DMS 273 (cell line): ENCODE results near the gene SEMA3G.

Experiments
- DNase-seq: peaks from one replicate; lab custom pipeline; 2025; ENCODE audit not compliant: unreplicated experiment; lab: John Stamatoyannopoulos, UW

Gene SEMA3G

DNA sequence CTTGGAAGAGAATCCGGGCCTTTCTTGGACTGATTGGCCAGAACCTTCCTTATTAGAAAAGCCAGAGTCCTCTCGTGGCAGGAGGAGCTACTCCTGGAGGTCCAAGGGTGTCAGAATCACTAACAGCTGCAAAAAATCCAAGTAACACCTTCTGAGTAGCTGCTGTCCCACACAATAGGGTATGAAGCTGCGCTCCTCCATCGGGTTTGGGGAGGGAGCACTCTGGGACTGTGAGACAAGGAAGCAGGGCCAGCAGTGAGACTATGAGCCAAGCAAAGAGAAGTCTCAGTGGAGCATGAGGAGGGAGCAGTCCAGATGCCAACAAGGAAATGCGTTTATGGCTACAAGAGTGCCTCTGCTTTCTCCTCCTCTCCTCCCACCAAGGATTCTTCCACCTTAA, 21.7 kb downstream of the SEMA3G start:
- DNase-seq, result no peak

DNA sequence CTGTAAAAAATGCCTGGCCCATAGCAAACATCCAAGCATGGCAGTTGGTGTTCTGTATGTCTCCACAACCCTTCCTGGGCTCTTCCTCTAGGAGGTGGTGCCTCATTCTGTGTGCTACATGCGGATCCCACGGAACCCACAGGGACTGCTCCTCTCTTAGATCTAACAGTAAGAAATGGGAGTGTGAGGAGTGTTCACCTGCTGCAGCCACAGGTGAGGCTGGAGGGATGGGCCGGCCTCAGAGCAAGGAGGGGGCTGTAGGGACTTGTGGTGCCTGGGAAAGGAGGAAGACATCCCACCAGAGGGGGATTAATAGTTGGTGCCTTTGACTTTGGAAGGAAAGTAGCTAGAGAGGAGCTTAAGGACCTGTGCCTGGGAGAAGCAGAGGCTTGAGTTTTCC, 22.2 kb downstream of the SEMA3G start:
- DNase-seq, result no peak

GRCh38 chr3:52420388-52420787, 24.5 kb downstream of the SEMA3G start:
- no peak for DNase-seq

DNA sequence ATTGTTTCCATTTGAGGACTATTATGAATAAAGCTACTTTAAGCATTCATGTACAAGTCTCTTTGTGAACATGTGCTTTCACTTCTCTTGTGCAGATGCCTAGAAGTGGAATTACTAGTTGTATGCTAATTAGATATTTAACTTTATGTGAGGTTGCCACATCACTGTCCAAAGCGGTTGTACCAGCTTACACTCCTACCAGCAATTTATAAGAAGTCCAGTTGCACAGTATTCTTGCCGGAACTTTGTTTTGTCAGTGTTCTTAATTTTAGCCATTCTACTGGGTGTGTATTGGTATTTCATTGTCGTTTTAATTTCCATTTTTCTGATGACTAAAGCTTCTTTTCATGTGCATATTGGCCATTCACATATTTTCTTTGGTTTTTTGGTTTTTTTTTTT, 29.1 kb downstream of the SEMA3G start:
- no peak for DNase-seq

GRCh38 chr3:52408466-52408865, 36.4 kb downstream of the SEMA3G start:
- no peak for DNase-seq

GRCh38 chr3:52407779-52408178, 37.1 kb downstream of the SEMA3G start:
- no peak for DNase-seq

DNA sequence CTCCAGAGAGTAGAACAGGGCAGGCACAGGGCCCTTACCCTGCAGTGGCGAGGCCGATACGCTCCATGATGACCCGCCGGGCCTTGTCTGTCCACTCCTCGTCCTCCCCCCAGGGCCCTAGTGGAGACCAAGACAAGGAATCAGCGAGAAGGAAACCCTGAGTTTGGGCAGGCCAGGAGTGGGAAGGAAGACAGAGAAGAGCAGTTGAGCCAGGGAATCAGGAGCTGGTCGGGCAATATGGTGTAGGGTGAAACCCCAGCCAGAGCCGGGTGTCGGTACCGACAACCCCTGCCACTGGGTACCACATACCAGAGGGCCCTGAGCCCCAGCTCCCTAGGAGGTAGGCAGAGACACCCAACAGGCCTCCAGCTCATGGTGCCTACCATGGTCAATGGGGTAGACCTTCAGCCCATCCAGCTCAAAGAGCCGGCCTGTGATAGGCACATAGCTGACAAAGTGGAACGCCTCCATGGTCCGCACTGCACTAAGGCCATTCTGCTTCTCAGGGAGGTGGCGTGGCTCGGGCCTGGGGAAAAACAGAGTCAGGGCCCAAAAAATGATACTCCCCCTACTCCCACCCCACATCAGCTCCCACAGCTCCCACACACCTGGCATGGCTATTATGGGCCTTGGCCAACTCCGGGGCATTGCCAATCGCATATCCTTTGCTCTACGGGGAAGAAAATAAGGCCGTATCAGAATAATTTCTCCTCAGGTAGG, 38.0 kb downstream of the SEMA3G start:
- no peak for DNase-seq

- DNase-seq, result no peak
These were observed 38.7 kb downstream of the SEMA3G start for GRCh38 chr3:52406231-52406661.

- no peak for DNase-seq
These were observed 39.2 kb downstream of the SEMA3G start for GRCh38 chr3:52405601-52406110.

DNA sequence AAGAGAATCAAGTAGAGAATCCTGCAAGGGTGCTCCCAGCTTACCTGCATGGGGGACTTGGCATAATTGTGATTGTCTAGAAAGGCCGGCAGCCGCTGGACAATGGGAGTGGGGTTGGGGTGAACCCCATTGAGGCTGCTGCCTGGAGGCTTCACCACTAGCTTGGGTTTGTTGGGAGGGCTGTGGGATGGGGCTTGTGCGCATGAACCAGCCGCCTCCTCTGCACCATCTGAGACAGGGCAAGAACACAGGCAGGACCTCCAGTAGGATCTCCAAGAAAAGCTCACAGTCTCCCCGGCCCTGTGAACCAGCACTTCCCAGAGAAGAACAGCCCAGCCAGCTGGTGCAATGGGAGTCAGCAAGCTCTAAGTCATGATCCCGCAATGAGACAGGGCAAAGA, 39.8 kb downstream of the SEMA3G start:
- DNase-seq, result no peak

- no peak for DNase-seq
These were observed 40.5 kb downstream of the SEMA3G start for GRCh38 chr3:52404391-52404790.

DNA sequence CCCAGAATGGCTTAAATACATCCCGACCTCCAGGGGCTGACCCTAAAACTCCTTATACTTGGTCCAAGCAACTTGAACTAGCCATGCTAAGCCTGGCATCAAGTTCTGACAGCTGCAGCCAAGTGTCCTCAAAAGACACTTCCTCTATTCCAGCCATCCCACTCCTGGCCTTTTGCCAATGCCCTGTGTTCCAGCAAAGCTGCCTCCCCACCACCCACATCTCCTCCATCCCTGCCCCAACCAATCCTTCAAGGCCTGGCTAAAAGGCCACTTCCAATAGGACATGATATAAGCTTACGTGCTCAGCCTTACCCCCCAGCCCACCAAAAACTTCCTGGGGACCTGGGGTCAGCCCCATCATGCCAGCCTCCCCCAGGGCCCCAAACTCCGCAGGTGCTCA, 40.9 kb downstream of the SEMA3G start:
- no peak for DNase-seq

DNA sequence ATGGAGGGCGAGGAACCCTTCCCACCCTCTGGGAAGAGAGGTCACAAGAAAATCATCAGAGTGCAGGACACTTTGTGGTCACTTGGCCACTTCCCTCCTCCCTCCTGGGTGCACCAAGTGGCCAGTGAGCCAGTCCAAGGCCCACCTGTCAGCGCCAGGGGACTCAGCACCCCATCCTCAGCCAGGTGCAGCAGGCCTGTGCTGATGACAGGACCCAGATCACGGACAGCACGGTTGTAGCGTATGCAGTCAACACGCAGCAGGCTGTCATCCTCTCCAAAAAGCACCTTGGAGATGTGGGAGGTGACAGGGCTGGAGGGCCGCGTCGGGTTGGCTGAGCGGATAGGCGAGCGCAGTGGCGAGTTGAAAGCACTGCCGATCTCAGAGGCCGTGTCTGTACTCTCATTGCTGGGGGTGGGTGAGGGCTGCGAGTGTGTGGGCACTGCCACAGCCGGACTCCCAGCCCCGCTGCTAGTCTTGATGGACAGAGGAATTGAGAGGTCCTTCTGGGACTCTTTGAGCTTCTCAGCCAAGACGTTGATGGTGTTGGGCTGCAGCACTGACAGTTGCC, 41.5 kb downstream of the SEMA3G start:
- DNase-seq, result no peak

GRCh38 chr3:52402706-52403270, 42.1 kb downstream of the SEMA3G start:
- no peak for DNase-seq

- DNase-seq, result no peak
These were observed 42.8 kb downstream of the SEMA3G start for GRCh38 chr3:52402101-52402521.

- DNase-seq, result no peak
These were observed 43.4 kb downstream of the SEMA3G start for GRCh38 chr3:52401551-52401950.

DNA sequence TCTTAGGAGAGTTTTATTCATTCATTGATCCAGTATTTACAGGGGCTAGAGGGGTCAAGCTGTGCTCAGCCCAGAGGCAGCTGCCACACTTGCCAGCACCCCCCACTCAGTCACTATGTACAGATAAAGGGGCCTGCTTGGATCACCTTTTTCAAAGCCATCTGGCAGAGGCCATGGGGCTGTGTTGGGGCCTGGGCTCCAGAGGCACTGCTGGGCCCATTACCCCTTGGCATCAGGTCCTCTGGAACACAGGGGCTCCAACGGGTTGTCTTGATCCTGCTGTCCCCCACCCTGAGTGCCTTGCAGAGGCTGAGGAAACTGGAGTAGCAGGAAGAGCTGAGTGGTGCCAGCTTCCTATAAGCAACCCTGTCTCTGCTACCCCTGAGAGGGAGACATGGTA, 43.9 kb downstream of the SEMA3G start:
- no peak for DNase-seq

DNA sequence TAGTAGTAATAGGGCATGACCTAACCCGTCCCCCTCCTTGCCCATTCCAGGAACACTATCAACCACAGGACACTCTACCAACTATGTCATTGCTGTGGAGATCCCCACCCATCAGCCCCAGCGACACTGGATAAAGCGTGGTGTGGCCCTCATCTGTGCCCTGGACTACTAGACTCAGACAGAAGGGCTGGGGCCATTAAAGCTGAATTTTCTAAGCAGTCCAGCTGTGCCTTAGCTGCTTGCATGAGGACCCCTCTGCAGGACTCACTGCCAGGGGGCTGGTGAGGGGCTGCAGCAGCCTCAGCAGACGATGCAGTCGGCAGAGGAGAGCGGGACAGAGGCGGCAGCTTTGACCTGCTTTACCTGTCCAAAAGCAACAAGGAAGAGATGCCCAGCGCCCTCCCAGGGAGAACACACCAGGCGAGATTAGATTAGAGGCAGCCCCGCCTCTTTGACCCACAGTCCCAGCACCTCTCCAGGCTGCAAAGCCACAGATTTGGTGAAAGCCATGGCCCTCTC, 44.6 kb downstream of the SEMA3G start:
- no peak for DNase-seq

GRCh38 chr3:52399593-52399992, 45.3 kb downstream of the SEMA3G start:
- no peak for DNase-seq

DNA sequence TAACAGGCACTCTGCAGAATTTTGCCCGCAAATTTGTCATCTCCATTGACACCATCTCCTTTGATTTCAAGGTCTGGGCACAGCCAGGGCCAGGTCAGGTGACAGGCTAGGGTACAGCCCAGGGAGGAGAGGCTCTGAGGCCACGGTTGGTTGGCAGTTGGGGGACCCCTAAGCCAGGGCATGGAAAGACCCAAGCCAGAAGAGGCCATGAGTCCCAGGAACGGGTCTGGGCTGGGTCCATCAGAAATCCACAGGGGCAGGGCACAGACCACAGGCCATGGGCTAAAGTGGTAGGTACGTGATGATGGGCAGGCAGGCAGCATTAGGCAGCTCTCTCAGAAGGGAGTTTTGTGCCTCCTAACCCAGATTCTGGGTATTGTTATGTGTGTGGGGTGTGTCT, 45.8 kb downstream of the SEMA3G start:
- DNase-seq, result no peak

DNA sequence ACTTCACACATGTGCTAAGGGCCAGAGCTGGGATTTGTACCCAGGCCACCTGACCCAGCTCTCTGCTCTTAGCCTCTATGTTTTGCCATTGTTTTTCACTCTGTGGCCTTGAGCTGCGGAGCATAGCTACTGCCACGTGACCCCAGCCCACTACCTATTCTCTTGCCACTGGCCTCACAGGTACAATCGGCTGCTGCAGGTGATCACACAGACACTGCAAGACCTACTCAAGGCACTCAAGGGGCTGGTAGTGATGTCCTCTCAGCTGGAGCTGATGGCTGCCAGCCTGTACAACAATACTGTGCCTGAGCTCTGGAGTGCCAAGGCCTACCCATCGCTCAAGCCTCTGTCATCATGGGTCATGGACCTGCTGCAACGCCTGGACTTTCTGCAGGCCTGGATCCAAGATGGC, 46.2 kb downstream of the SEMA3G start:
- DNase-seq, result no peak
